ENCODE results near the gene PTPRC.

The PTPRC gene

GRCh38 chr1:198772626-198773025, 133.8 kb downstream of the PTPRC start:
- no peak for DNase-seq

DNA sequence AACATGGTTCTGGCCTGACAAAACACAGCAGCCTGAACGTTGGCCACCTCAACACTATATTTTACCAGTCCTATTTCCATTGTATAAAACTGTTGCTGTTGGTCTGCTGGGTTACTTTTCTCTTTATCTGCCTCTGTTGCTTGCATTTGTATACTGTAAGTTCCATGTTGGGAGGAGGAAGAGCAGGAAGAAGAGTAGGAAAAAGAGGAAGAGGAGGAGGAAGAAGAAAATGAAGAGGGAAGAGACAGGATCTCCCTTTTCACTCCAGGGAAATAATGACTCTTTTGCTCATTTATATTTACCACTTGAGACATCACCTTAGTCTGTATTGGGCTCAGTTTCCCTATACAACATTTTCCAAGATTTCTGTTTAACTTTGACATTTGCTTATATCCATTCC, 134.2 kb downstream of the PTPRC start:
- DNase-seq: no peak

DNA sequence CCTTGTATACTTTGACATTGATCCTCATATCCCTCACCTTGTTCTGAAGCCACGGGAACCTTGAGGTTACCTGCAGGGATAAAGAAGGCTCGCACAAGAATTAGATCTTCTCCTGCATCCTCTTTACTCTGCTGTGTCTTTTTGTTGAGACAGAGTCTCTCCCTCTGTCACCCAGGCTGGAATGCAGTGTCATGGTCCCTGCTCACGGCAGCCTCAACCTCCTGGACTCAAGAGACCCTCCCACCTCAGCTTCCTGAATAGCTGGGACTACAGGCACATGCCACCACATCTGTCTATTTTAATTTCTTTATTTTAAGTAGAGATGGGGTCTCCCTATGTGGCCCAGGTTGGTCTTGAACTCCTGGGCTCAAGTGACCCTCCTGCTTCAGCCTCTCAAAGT, 134.7 kb downstream of the PTPRC start:
- no peak for DNase-seq

DNA sequence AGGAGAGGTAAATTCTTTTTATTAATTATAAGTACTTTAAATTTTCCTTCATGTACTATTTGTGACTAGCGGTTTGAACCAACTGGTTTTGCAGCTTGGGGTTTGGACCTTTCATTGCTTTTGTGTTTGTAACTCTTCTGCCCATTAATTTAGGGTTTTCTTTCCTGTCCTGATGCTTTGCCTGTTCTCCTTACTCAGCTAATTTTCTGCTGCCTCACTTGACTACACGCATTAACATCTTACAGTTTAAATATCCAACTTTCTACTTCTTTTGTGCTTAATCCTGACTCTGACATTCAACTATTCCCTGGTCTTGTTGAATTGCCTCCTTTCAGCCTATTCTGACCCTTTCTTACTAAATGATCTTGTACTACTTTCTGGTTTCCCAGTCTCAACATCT, 135.6 kb downstream of the PTPRC start:
- no peak for DNase-seq

DNA sequence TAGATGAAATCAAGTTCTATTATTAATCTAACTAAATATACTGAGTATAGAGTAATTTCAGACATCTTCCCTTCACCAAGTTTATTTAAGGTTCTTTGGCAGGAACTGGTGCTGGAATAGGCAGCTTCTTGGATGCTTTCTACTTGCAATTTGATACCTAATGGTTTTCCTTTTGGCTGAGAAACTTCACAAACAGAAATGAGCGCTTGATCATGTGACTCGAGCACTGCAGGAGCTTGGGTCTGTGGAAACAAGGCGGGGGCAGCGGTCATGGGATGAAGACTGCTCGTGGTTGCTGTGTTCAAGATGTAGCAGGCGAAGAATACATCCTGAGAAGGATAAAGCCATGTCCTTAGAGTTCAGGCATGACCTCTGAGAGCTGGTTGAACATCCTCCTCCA, 136.8 kb downstream of the PTPRC start:
- DNase-seq: no peak

GRCh38 chr1:198776602-198777029, 137.8 kb downstream of the PTPRC start:
- DNase-seq: peak; percentile 47

- DNase-seq: no peak
Measured at GRCh38 chr1:198778049-198778448, 139.2 kb downstream of the PTPRC start.

DNA sequence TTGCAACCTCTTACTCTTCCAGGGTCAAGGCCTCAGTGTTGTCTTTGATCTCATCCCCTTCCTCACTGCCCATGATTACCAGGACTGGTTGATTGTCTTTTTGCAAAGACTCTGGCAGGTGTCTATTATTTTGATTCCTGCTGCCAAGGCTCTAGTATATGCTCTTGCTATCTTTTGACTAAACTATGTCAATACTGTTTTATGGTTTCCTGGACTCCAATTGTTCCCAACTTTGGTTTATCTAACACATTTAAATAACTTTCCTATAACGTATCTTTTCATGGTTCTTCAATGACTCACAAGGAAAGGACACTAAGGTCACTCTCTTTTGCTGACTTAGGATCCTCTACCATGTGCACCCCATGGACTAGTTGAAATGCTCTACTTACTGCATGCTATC, 141.5 kb downstream of the PTPRC start:
- no peak for DNase-seq

- DNase-seq: no peak
Measured at GRCh38 chr1:198788561-198789064, 149.8 kb downstream of the PTPRC start.

DNA sequence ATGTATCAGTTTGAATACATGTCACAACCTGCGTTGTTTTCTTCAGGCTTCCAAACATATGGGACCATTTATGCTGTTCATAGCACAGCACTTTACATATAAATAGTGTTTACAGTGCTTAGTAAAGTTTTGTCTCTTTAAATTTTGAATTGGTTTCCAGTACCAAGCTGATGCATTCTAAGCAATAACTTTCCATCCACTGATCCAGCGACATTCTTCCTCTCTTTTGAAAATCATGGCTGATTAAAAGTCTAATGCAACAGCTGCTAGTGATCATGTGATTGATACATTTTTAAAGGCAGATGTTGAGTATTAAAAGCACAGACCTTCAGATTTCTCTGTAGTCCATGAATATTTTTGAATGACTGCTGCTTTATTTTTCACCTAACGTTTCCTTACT, 154.9 kb downstream of the PTPRC start:
- DNase-seq: no peak

DNA sequence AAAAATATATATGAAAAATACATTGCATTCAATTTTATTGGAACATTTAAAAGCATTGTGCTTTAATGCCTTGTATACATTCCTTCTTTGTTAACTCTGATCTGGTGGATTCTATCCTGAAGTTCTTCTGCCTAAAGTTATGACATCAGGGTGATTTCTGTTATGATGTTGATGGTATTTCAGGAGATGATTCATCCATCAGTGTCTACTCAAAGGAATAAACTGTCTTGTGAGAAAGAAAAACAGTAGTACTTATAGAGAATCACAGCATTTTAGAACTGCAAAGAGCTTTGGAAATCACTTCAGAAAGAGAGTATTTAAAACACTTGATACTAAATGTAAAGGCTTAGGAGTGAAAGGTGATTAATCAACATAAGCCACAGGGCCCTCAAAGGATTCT, 155.7 kb downstream of the PTPRC start:
- DNase-seq: no peak

GRCh38 chr1:198797656-198798055, 158.8 kb downstream of the PTPRC start:
- no peak for DNase-seq

GRCh38 chr1:198798923-198799386, 160.1 kb downstream of the PTPRC start:
- DNase-seq: no peak

DNA sequence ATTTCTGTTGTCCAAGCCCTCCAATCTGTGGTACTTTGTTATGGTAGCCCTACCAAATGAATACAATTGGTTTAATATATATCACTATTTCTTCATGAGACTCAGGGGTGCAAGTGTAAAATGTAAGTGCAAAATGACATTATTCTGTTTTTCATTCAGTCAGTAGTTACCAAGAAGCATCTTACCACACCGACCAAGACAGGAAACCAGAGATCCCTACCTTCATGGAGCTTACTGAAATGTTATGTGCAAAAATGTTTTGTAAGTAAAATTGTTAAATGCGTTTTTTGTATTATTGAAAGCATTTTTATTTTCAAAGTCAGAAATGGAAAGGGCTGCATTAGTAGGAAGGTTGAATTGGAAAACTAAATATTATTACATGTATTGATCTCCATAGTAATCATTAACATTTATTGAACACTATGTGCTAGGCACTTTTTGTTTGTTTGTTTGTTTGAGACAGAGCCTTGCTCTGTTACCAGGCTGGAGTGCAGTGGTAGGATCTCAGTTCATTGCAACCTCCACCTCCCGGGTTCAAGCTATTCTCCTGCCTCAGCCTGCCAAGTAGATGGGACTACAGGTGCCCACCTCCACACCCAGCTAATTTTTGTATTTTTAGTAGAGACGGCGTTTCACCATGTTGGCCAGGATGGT, 166.8 kb downstream of the PTPRC start:
- no peak for DNase-seq

GRCh38 chr1:198806861-198807260, 168.0 kb downstream of the PTPRC start:
- DNase-seq: no peak

Measured in midbrain (tissue), 1 donor.